ENCODE results near the gene SLC16A7. TPM values are rescaled to one million over a fixed set of nuclear protein-coding genes. Genes with fewer than 3 reads are reported as not detected.
"Not testable (repeated sequence)": the region's sequence is repeated elsewhere in the genome, so short reads cannot be mapped to it uniquely, and the experiment has no call there.

The SLC16A7 gene
- polyA plus RNA-seq, 1 donor = 4.2 TPM

DNA sequence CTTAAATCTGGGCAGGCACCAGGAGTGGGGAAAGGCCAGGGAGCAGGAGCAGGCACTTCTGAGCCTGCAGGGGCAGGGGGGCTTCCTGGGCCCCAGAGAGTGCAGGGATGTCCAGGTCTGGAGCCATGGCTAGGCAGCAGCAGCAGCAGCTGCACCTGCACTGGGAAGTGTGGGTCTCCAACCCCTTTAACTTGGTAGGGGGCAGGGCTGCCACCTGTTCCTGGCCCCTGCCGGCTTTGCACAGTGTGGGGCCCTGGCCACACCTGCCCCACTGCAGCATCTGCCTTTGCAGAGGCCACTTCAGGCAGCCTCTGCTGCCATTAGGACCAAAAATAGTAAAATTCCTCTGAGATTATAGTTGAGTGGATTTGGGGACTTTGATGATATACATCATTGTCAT lies 138.5 kb downstream of the SLC16A7 start:
- WGBS (ENCODE audit: insufficient coverage, low lambda C conversion rate) = no CpG with 5 or more reads among the region's 1 CpG
- Histone ChIP-seq H3K4me3 (ENCODE audit: low read length) (no peak overlapping the region), H3K9me3 (ENCODE audit: control insufficient read depth, low read depth, low read length) (no peaks in the 10 kb centered on the region), H3K36me3 (ENCODE audit: control insufficient read depth, insufficient read depth, low read length) (no peaks in the 10 kb centered on the region), H3K27ac (ENCODE audit: low read length) (no peak overlapping the region), H3K4me1 (ENCODE audit: control insufficient read depth, insufficient read depth, low read length) (no peaks in the 10 kb centered on the region), H3K27me3 (ENCODE audit: control insufficient read depth, insufficient read depth, low read length) (no peaks in the 10 kb centered on the region)
- DNase-seq = no peak

DNA sequence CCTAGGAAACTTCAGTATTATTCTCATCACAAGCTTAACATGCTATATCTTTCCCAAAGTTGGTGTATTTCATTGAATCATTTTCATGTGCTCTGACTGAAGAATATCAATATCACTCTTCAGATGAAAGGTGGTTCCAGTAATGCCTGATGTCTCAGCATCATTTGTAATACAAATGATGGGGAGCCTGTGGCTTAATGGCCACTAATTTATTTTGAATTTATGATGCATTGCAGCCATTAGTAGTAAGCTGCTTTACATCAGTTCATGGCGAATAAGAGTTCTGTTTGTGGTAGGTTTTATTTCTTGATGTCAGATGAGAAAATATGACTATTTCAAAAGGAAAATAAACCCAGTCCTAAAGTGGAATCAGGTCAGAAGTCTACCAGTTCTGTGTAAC lies 139.4 kb downstream of the SLC16A7 start:
- no peaks in the 10 kb centered on the region for H3K9me3 ChIP-seq (ENCODE audit: control insufficient read depth, low read depth, low read length)
- no peak overlapping the region for H3K27ac ChIP-seq (ENCODE audit: low read length)
- 100% methylated on average over 1 of the region's 1 CpG for WGBS (ENCODE audit: insufficient coverage, low lambda C conversion rate)
- no peaks in the 10 kb centered on the region for H3K27me3 ChIP-seq (ENCODE audit: control insufficient read depth, insufficient read depth, low read length)
- H3K4me3 ChIP-seq (ENCODE audit: low read length) = no peak overlapping the region
- no peaks in the 10 kb centered on the region for H3K4me1 ChIP-seq (ENCODE audit: control insufficient read depth, insufficient read depth, low read length)
- no peaks in the 10 kb centered on the region for H3K36me3 ChIP-seq (ENCODE audit: control insufficient read depth, insufficient read depth, low read length)
- no peak for DNase-seq

DNA sequence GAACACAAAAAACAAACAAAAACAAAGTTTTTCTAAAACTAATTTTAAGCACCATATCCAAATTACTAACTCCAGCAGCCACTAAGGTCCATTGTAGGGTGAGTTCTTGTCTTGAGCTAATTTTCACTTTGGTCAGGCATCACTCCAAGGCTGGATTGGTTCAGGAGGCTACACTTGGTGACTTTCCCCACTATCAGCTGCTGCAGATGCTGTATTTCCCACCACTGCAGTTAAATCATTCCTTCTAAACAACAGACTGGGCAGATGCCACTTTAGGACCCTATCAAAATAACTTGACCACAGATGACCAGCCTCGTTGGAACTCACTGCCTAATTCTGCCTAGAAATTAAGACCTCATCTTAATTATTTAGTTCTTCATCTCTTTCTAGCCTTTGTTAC lies 140.5 kb downstream of the SLC16A7 start:
- Histone ChIP-seq H3K4me1 (ENCODE audit: control insufficient read depth, insufficient read depth, low read length) (no peaks in the 10 kb centered on the region), H3K9me3 (ENCODE audit: control insufficient read depth, low read depth, low read length) (no peaks in the 10 kb centered on the region), H3K4me3 (ENCODE audit: low read length) (no peak overlapping the region), H3K27me3 (ENCODE audit: control insufficient read depth, insufficient read depth, low read length) (no peaks in the 10 kb centered on the region), H3K27ac (ENCODE audit: low read length) (no peak overlapping the region), H3K36me3 (ENCODE audit: control insufficient read depth, insufficient read depth, low read length) (no peaks in the 10 kb centered on the region)
- no peak for DNase-seq
- 80% methylated on average over 1 of the region's 1 CpG for WGBS (ENCODE audit: insufficient coverage, low lambda C conversion rate)

DNA sequence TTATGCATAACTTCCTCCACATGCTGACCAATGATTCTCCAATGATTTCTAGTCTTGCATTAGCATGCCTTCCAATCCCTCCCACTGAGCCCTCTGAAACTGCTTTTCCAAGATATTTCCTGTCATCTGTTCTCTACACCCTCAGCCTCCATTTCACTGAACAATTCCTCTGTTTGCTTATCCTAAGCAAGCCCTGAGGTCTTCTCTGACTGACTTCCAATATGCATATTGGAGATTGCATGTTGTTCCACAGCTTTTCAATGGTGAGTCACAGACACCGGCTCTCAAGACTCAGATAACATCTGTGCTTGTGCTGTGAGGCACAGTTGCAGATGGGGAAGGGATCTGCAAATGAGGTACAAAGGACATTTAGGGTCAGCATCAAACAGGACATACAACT lies 141.0 kb downstream of the SLC16A7 start:
- no peak for DNase-seq
- Histone ChIP-seq H3K36me3 (ENCODE audit: control insufficient read depth, insufficient read depth, low read length) (no peaks in the 10 kb centered on the region), H3K4me1 (ENCODE audit: control insufficient read depth, insufficient read depth, low read length) (no peaks in the 10 kb centered on the region), H3K4me3 (ENCODE audit: low read length) (no peak overlapping the region), H3K9me3 (ENCODE audit: control insufficient read depth, low read depth, low read length) (no peaks in the 10 kb centered on the region), H3K27me3 (ENCODE audit: control insufficient read depth, insufficient read depth, low read length) (no peaks in the 10 kb centered on the region), H3K27ac (ENCODE audit: low read length) (no peak overlapping the region)
- WGBS (ENCODE audit: insufficient coverage, low lambda C conversion rate) = no CpG with 5 or more reads among the region's 1 CpG

DNA sequence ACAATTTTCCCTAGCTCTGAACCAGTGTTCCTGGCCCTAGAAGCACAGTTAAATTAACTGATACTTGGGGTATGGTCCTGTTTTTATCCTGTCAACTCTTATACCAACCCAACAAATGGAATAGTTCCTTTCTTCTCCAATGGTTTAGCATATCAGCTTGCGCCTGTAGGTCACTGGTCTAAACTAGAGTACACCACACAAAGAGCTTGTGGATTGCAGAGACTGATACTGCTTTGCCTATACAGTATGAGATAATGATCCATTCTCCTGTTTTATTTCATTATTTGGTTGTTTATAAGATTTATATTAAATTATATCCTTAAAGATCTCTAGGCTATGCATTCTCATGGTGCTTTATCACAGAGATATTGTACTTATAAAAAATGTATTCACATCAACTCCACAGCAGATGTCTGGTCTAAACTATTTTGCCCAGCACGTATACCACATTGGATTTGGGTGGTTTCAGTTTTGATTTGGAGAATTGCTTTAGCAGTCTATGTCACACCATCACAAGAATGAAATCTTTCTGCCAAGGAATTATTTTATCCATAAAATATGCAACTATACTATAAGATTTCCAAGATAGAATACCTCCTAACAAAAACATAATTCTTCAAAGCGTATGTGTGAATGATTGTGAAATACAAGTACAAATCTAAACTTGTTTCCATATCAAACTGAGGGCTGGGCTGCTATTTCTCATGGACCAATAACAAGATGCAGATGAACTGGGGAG lies 142.1 kb downstream of the SLC16A7 start:
- WGBS (ENCODE audit: insufficient coverage, low lambda C conversion rate) = no CpG with 5 or more reads among the region's 3 CpGs
- H3K9me3 ChIP-seq (ENCODE audit: control insufficient read depth, low read depth, low read length) = no peaks in the 10 kb centered on the region
- no peaks in the 10 kb centered on the region for H3K27me3 ChIP-seq (ENCODE audit: control insufficient read depth, insufficient read depth, low read length)
- no peaks in the 10 kb centered on the region for H3K36me3 ChIP-seq (ENCODE audit: control insufficient read depth, insufficient read depth, low read length)
- no peak overlapping the region for H3K4me3 ChIP-seq (ENCODE audit: low read length)
- H3K27ac ChIP-seq (ENCODE audit: low read length) = no peak overlapping the region
- no peaks in the 10 kb centered on the region for H3K4me1 ChIP-seq (ENCODE audit: control insufficient read depth, insufficient read depth, low read length)
- no peak for DNase-seq

DNA sequence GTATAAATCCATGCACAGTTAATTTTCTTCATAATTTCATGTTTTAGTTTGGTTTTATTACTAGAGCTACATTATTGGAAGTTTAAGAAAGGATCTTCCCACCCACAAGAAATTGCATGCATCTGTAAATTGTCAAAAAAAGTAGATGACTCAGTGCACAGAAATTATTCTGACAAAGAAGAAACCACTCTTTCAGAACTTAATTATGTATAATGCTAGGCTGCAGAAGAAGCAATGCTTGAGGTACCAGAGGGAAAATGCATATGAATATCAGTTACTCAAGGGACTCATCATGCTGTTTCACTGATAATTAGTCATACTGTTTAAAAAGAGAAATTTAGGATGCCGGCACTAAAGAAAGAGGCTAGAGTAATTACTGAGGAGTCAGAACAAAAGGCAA lies 147.0 kb downstream of the SLC16A7 start:
- Histone ChIP-seq H3K36me3 (ENCODE audit: control insufficient read depth, insufficient read depth, low read length) (no peaks in the 10 kb centered on the region), H3K9me3 (ENCODE audit: control insufficient read depth, low read depth, low read length) (no peaks in the 10 kb centered on the region), H3K27ac (ENCODE audit: low read length) (no peak overlapping the region), H3K4me1 (ENCODE audit: control insufficient read depth, insufficient read depth, low read length) (no peaks in the 10 kb centered on the region), H3K4me3 (ENCODE audit: low read length) (no peak overlapping the region), H3K27me3 (ENCODE audit: control insufficient read depth, insufficient read depth, low read length) (no peaks in the 10 kb centered on the region)
- WGBS (ENCODE audit: insufficient coverage, low lambda C conversion rate) = 67% methylated on average over 1 of the region's 1 CpG
- DNase-seq = no peak

DNA sequence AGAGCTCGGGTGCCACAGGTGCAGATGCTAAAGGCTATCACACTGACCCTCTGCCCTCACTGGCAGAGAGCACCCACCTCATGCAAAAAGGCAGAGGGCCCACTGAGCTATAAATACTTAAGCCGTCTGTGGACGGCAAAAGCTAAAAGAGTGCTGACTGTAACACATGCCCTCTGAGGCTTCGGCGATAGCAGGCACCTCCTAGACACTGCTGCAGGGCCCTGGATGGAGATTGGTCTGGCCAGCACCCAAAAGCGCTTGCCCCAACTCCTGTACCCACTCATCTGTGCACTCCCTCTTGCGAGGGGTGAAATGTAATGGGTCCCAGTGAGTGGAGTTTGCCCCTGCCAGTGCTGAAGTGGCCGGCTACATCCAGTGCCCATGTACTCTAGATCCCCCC lies 148.7 kb downstream of the SLC16A7 start:
- no peaks in the 10 kb centered on the region for H3K36me3 ChIP-seq (ENCODE audit: control insufficient read depth, insufficient read depth, low read length)
- no peaks in the 10 kb centered on the region for H3K9me3 ChIP-seq (ENCODE audit: control insufficient read depth, low read depth, low read length)
- no peaks in the 10 kb centered on the region for H3K27me3 ChIP-seq (ENCODE audit: control insufficient read depth, insufficient read depth, low read length)
- no peaks in the 10 kb centered on the region for H3K4me1 ChIP-seq (ENCODE audit: control insufficient read depth, insufficient read depth, low read length)
- H3K4me3 ChIP-seq (ENCODE audit: low read length) = no peak overlapping the region
- no peak for DNase-seq
- no peak overlapping the region for H3K27ac ChIP-seq (ENCODE audit: low read length)
- no CpG with 5 or more reads among the region's 8 CpGs for WGBS (ENCODE audit: insufficient coverage, low lambda C conversion rate)

DNA sequence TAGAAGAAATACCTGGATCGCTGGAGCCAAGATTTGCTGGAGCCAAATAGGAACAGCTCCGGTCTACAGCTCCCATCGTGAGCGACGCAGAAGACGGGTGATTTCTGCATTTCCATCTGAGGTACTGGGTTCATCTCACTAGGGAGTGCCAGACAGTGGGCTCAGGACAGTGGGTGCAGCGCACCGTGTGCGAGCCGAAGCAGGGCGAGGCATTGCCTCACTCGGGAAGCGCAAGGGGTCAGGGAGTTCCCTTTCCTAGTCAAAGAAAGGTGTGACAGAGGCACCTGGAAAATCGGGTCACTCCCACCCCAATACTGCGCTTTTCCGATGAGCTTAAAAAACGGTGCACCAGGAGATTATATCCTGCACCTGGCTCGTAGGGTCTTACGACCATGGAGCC lies 155.3 kb downstream of the SLC16A7 start:
- not testable (repeated sequence) for DNase-seq; H3K4me1 ChIP-seq (ENCODE audit: control insufficient read depth, insufficient read depth, low read length); H3K36me3 ChIP-seq (ENCODE audit: control insufficient read depth, insufficient read depth, low read length); H3K27me3 ChIP-seq (ENCODE audit: control insufficient read depth, insufficient read depth, low read length); H3K9me3 ChIP-seq (ENCODE audit: control insufficient read depth, low read depth, low read length); H3K27ac ChIP-seq (ENCODE audit: low read length); H3K4me3 ChIP-seq (ENCODE audit: low read length)
- WGBS (ENCODE audit: insufficient coverage, low lambda C conversion rate) = no CpG with 5 or more reads among the region's 19 CpGs

DNA sequence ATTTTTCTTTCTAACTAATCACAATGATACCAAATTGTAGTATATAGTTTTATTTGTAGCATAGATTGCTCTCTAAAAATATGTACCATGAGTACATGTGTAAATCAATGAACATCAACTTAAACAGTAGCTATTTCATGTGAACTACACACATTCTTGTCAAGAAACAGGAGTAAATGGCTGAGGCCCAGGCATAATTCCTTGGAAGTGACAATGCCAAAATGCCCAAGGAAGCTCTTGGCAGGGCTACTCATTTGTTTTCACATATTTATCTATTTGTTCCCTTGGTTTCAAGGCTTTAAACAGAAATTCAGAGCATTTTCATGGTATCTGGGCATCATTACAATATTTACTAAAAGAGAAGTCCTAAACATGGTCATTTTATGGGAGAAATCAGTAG lies 165.7 kb downstream of the SLC16A7 start:
- Histone ChIP-seq H3K9me3 (ENCODE audit: control insufficient read depth, low read depth, low read length) (no peaks in the 10 kb centered on the region), H3K4me1 (ENCODE audit: control insufficient read depth, insufficient read depth, low read length) (no peaks in the 10 kb centered on the region), H3K4me3 (ENCODE audit: low read length) (no peak overlapping the region), H3K36me3 (ENCODE audit: control insufficient read depth, insufficient read depth, low read length) (no peaks in the 10 kb centered on the region), H3K27ac (ENCODE audit: low read length) (no peak overlapping the region), H3K27me3 (ENCODE audit: control insufficient read depth, insufficient read depth, low read length) (no peaks in the 10 kb centered on the region)
- DNase-seq = no peak

DNA sequence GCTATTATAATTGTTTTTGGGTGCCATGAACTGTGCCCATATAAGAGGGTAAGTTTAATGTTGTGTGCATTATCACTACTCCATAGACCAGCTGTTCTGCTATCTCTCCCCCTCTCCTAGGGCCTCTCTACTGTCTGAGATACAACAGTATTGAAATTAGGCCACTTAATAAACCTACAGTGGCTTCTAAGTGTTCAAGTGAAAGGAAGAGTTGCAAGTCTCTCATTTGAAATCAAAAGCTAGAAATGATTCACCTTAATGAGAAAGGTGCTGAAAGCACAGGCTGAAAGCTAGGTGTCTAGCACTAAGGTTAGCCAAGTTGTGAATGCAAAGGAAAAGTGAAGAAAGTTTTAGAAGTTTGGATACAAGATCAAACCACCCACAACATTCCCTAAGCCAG lies 168.0 kb downstream of the SLC16A7 start:
- no peaks in the 10 kb centered on the region for H3K4me1 ChIP-seq (ENCODE audit: control insufficient read depth, insufficient read depth, low read length)
- no peaks in the 10 kb centered on the region for H3K9me3 ChIP-seq (ENCODE audit: control insufficient read depth, low read depth, low read length)
- no peaks in the 10 kb centered on the region for H3K36me3 ChIP-seq (ENCODE audit: control insufficient read depth, insufficient read depth, low read length)
- no peak overlapping the region for H3K27ac ChIP-seq (ENCODE audit: low read length)
- H3K27me3 ChIP-seq (ENCODE audit: control insufficient read depth, insufficient read depth, low read length) = no peaks in the 10 kb centered on the region
- no peak overlapping the region for H3K4me3 ChIP-seq (ENCODE audit: low read length)
- no peak for DNase-seq

DNA sequence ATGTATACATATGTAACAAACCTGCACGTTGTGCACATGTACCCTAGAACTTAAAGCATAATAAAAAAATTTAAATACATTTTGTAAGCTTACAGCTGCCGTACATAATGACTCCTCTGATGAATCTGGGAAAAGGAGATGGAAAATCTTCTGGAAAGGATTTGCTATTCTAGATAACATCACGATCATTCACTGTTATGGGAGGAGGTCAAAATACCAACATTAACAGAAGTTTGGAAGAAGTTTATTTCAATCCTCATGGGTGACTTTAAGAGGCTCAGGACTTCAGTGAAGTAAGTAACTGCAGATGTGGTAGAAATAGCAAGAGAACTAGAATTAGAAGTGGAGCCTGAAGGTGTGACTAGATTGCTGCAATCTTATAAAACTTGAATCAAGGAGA lies 172.2 kb downstream of the SLC16A7 start:
- Histone ChIP-seq H3K36me3 (ENCODE audit: control insufficient read depth, insufficient read depth, low read length) (no peaks in the 10 kb centered on the region), H3K27me3 (ENCODE audit: control insufficient read depth, insufficient read depth, low read length) (no peaks in the 10 kb centered on the region), H3K4me3 (ENCODE audit: low read length) (no peak overlapping the region), H3K27ac (ENCODE audit: low read length) (no peak overlapping the region), H3K4me1 (ENCODE audit: control insufficient read depth, insufficient read depth, low read length) (no peaks in the 10 kb centered on the region), H3K9me3 (ENCODE audit: control insufficient read depth, low read depth, low read length) (no peaks in the 10 kb centered on the region)
- WGBS (ENCODE audit: insufficient coverage, low lambda C conversion rate) = no CpG with 5 or more reads among the region's 3 CpGs
- no peak for DNase-seq
